Right forelimb (tissue), 1 donor: ENCODE results near the gene ZNF57.
"Not testable (repeated sequence)": the region's sequence is repeated elsewhere in the genome, so short reads cannot be mapped to it uniquely, and the experiment has no call there.

Experiments used
- DNase-seq: peaks from one replicate; pipeline ENCODE4 v3.0.0-alpha.2; 2018

ZNF57 gene

GRCh38 chr19:2960120-2960519 lies 59.4 kb downstream of the ZNF57 start:
- no peak for DNase-seq

GRCh38 chr19:2962018-2962670 lies 61.4 kb downstream of the ZNF57 start:
- no peak for DNase-seq

GRCh38 chr19:2963122-2963521 lies 62.4 kb downstream of the ZNF57 start:
- no peak for DNase-seq

- DNase-seq: not testable (repeated sequence)
Observed at GRCh38 chr19:2963631-2964030, 62.9 kb downstream of the ZNF57 start.

GRCh38 chr19:2964874-2965273 lies 64.1 kb downstream of the ZNF57 start:
- DNase-seq: no peak

GRCh38 chr19:2967972-2968371 lies 67.2 kb downstream of the ZNF57 start:
- DNase-seq: no peak
